Naive thymus-derived CD8-positive, alpha-beta T cell (primary cell): ENCODE measurements around the gene PARVB. TPM values are rescaled to one million over a fixed set of nuclear protein-coding genes. Genes with fewer than 3 reads are reported as not detected.

ENCODE experiments used
- ATAC-seq, 2 donors: fragments of 150-1000 bp; cut with Tn5 transposase in 1 of 2; sonication (Bioruptor Pico), chemical (Tn5 transposase) in 1 of 2; 1 replicate in 1 of 2; 2 replicates in 1 of 2; pipeline ENCODE4 v1.10.0; 2021; ENCODE audit warnings: mild to moderate bottlenecking in 2 of 2, moderate library complexity in 2 of 2
- POLR2A ChIA-PET: fragments of 350-600 bp; sonication (Branson Sonifier 250); formaldehyde crosslinking; loops from one replicate; lab custom pipeline; 2021; ENCODE audit warnings: antibody characterized with exemption; lab: Charles Lee
- DNase-seq, 10 donors: peaks; one replicate each; pipeline versions ENCODE4 v3.0.0 to v3.0.0-alpha.2; 2020 to 2022
- H3K27ac Mint-ChIP-seq, 10 donors: one replicate each; pipeline ENCODE4 v1.8.0; 2020 to 2022; ENCODE audit warnings: mild to moderate bottlenecking in 10 of 10, mixed read lengths in 10 of 10, moderate library complexity in 4 of 10, inconsistent platforms in 1 of 10
- H3K27me3 Mint-ChIP-seq, 5 donors: one replicate each; pipeline ENCODE4 v1.8.0; 2021 to 2022; ENCODE audit warnings: mixed read lengths in 5 of 5
- H3K36me3 Mint-ChIP-seq, 3 donors: one replicate each; pipeline ENCODE4 v1.8.0; 2020 to 2022; ENCODE audit warnings: mixed read lengths in 3 of 3, mild to moderate bottlenecking in 2 of 3, inconsistent platforms in 1 of 3
- H3K4me1 Mint-ChIP-seq, 4 donors: one replicate each; pipeline ENCODE4 v1.8.0; 2021 to 2022; ENCODE audit warnings: mixed read lengths in 4 of 4
- H3K4me3 Mint-ChIP-seq, 10 donors: one replicate each; pipeline ENCODE4 v1.8.0; 2020 to 2022; ENCODE audit warnings: mild to moderate bottlenecking in 10 of 10, mixed read lengths in 10 of 10, moderate library complexity in 6 of 10, inconsistent platforms in 1 of 10
- H3K9me3 Mint-ChIP-seq, 9 donors: one replicate each; pipeline ENCODE4 v1.8.0; 2020 to 2022; ENCODE audit warnings: mixed read lengths in 9 of 9, mild to moderate bottlenecking in 3 of 9, inconsistent platforms in 1 of 9, moderate library complexity in 1 of 9
- polyA plus RNA-seq, 3 donors: library from polyadenylated mRNA; unstranded; fragments of 300-500 nt; fragmentation: Illumina TruSeq; gene quantifications; one replicate each; pipeline ENCODE4 v1.2.3, GENCODE V29; 2021
- total RNA-seq, 8 experiments: library from RNA in 2 of 8; stranded (reverse) in 2 of 8; gene quantifications; one replicate each; pipeline ENCODE4 v1.2.3 and lab custom pipeline; 2021 to 2026

Gene PARVB
- total and polyA plus RNA-seq, 5 experiments from 2014 or later: 0.91 to 7.0 (median 6.9) TPM; not detected in 2

DNA sequence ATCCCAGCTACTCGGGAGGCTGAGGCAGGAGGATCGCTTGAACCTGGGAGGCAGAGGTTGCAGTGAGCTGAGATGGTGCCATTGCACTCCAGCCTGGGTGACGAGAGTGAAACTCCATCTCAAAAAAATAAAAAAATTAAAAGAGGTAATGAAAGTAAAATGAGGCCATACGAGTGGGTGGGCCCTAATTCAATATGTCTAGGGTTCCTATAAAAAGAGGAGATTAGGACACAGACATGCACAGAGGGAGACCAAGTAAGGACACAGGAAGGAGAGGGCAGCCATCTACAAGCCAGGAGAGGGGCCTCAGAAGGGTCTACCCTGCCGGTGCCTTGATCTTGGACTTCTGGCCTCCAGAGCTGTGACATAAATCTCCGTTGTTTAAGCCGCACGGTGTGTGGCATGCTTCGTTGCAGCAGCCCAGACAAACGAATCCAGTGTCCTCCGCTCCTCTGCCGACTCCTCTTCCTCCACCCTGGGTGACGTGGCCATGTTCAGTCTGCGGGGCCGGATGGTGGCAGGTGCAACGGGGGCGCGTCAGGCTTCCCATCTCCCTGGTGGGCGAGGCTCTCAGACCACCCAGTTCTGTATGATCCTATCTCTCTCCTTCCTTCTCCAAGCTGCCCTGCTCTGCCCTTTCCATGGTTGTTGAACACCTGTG lies 105.0 kb downstream of the PARVB start:
- Mint-ChIP-seq H3K9me3 (peaks cover 4 to 41% (median 23%) of the 10 kb centered on the region in 9 donors), H3K4me1 (peaks cover 0 to 16% (median 7%) of the 10 kb centered on the region in 4 donors), H3K27ac (peak overlapping the region in 1 of 10 donors; percentile 53), H3K27me3 (peaks cover 0 to 23% (median 0%) of the 10 kb centered on the region in 5 donors), H3K4me3 (no peak overlapping the region), H3K36me3 (peaks cover 6 to 24% (median 9%) of the 10 kb centered on the region in 3 donors)
- POLR2A ChIA-PET: no interaction called here
- ATAC-seq: no peak
- DNase-seq: no peak

DNA sequence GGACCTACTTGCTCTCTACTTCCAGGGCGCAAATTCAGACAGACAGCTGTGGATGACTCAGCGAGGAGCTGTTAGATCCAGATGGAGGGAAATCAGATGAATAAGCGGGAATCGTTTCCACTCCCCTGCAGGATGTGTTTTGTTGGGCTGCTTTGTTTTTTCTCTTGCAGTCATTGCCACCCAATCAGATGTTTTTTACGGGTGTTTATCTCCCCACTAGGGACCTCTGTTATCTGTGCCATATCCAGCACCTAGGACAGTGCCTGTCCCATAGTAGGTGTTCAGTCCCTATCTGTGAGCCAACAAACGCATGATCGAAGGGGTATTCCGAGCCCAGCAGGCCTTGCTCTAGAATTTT lies 105.5 kb downstream of the PARVB start:
- ATAC-seq (no peak), DNase-seq (no peak)
- POLR2A ChIA-PET: no interaction called here
- H3K27ac Mint-ChIP-seq: peak overlapping the region in 1 of 10 donors; percentile 53
- no peak overlapping the region for H3K4me3 Mint-ChIP-seq
- peaks cover 6 to 24% (median 9%) of the 10 kb centered on the region in 3 donors for H3K36me3 Mint-ChIP-seq
- peaks cover 0 to 28% (median 0%) of the 10 kb centered on the region in 5 donors for H3K27me3 Mint-ChIP-seq
- peaks cover 4 to 41% (median 23%) of the 10 kb centered on the region in 9 donors for H3K9me3 Mint-ChIP-seq
- H3K4me1 Mint-ChIP-seq: peaks cover 0 to 19% (median 11%) of the 10 kb centered on the region in 4 donors

DNA sequence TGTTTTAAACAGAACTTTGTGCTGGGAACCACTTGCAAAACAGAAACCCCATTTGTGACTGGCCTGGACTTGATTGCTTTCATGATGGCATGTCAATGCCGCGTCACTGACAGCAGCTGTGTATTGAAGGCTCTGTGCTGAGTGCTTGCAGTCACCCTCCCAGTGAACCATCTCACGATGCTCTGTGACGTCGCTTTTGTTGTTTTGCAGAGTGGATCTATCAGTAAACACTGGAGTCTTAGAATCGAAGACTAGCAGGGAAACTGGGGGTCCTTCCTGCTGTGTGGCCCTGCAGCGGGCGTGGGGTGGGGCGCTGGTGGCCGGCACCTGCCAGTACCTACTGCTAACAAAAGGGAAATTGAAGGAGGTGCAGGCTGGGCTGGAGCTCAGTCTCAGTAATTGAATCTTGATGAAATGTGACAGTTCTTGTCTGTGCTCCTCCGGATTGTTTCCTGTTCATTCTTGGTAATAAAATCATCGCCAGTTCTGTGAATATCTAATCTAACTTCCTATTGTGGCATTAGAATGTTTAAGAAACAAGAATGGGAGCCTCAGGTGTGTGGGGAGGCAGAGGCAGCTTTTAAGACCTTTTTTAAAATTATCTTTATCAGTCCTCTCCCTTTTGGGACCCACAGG lies 106.1 kb downstream of the PARVB start:
- POLR2A ChIA-PET: no interaction called here
- H3K4me1 Mint-ChIP-seq: peaks cover 0 to 19% (median 12%) of the 10 kb centered on the region in 4 donors
- peaks cover 0 to 29% (median 1%) of the 10 kb centered on the region in 5 donors for H3K27me3 Mint-ChIP-seq
- H3K27ac Mint-ChIP-seq: no peak overlapping the region
- ATAC-seq (no peak), DNase-seq (no peak)
- peaks cover 6 to 21% (median 9%) of the 10 kb centered on the region in 3 donors for H3K36me3 Mint-ChIP-seq
- no peak overlapping the region for H3K4me3 Mint-ChIP-seq
- peaks cover 4 to 36% (median 17%) of the 10 kb centered on the region in 9 donors for H3K9me3 Mint-ChIP-seq

DNA sequence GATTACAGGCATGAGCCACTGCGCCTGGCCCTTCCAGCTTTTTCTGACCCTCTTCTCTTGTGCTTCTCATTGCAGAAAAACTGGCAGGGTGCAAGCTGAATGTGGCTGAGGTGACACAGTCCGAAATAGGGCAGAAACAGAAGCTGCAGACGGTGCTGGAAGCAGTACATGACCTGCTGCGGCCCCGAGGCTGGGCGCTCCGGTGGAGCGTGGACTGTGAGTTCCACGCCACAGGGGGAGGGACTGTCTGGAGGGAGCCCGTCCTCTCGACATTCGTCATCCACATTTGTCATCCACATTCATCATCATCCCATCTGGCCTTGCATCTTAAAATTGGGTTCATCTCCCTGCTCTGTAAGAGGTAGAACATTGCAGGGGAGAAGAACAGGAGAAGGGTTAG lies 107.3 kb downstream of the PARVB start:
- peak in 1 of 10 donors; percentile 32 for DNase-seq
- H3K27ac Mint-ChIP-seq: peak overlapping the region in 1 of 10 donors; percentile 63
- POLR2A ChIA-PET: no interaction called here
- peaks cover 2 to 38% (median 10%) of the 10 kb centered on the region in 5 donors for H3K27me3 Mint-ChIP-seq
- no peak for ATAC-seq
- H3K36me3 Mint-ChIP-seq: peaks cover 13 to 23% (median 20%) of the 10 kb centered on the region in 3 donors
- peaks cover 4 to 31% (median 17%) of the 10 kb centered on the region in 9 donors for H3K9me3 Mint-ChIP-seq
- H3K4me1 Mint-ChIP-seq: peaks cover 0 to 19% (median 13%) of the 10 kb centered on the region in 4 donors
- no peak overlapping the region for H3K4me3 Mint-ChIP-seq

DNA sequence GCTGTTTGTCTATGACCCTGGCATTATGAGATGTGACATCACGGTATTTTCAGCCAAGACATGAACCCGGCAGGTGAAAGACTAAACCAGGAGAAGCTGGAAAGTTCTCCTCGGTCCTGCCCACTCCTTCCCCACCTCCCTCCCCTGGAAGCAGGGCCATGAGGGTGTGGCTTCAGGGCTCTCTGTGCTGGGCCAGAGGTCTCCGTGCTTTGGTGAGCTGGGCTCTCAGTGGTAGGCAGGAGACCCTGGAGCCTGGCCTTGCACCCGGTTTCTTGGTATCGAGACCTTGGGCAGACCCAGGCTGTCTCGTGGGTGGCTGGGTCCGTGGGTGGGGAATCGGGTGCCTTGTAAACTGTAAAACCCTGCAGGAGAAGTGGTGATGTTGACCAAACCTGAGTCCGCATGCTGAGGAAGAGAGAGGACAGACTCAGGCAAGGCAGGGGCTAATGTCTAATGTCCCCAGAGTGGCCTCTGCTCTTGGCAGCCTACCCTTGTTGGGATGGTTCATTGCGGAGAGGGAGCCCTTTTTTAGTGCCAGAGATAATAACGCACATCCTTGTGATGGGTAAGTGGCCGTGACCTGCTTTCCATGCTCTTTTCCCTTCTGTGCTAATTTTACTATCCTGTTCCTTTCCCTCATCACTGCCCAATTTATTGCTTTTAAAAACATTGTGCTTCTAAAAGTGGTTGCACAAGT lies 108.0 kb downstream of the PARVB start:
- POLR2A ChIA-PET: no interaction called here
- H3K4me3 Mint-ChIP-seq: no peak overlapping the region
- H3K9me3 Mint-ChIP-seq: peaks cover 8 to 31% (median 21%) of the 10 kb centered on the region in 9 donors
- H3K36me3 Mint-ChIP-seq: peaks cover 21 to 27% (median 24%) of the 10 kb centered on the region in 3 donors
- DNase-seq: peak in 1 of 10 donors; percentile 42
- no peak for ATAC-seq
- no peak overlapping the region for H3K27ac Mint-ChIP-seq
- H3K27me3 Mint-ChIP-seq: peaks cover 2 to 38% (median 11%) of the 10 kb centered on the region in 5 donors
- H3K4me1 Mint-ChIP-seq: peaks cover 0 to 18% (median 14%) of the 10 kb centered on the region in 4 donors

DNA sequence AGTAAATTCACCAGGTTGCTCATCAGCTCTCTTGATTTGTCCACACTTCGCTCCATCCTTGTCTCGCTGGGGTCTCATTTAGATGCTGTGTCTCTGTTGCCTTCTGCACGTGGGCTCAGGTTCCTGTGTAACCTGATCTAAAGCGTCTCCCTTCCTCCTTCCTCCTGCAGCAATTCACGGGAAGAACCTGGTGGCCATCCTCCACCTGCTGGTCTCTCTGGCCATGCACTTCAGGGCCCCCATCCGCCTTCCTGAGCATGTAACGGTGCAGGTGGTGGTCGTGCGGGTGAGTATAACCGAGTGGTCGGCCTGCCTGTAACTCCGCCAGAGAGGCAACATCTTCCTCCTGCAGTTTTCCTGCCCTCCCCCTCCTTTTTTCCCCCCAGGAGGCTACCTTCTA lies 108.6 kb downstream of the PARVB start:
- Mint-ChIP-seq H3K27me3 (peaks cover 2 to 38% (median 8%) of the 10 kb centered on the region in 5 donors), H3K36me3 (peaks cover 21 to 27% (median 24%) of the 10 kb centered on the region in 3 donors), H3K9me3 (peaks cover 5 to 30% (median 18%) of the 10 kb centered on the region in 9 donors), H3K4me1 (peaks cover 0 to 15% (median 14%) of the 10 kb centered on the region in 4 donors), H3K27ac (no peak overlapping the region), H3K4me3 (no peak overlapping the region)
- DNase-seq (peak in 1 of 10 donors; percentile 8), ATAC-seq (no peak)
- POLR2A ChIA-PET: no interaction called here

DNA sequence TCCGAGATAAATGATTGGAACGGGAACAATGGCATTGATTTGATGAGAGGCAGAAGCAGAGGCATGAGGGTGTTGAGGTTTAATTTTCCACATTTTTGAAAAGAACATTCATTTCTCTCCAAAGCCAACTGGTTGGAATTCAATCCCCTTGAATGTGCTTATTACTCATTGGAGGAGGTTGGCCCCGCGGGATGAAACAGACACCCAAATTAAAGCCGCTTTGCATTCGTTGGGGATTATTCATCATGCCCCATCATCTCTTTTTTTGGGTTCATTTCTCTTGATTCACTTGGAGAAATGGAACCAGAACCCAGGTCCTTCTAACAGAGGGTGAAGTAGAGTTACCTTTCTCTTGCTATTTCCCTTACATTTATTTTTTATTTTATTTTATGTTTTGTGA lies 109.1 kb downstream of the PARVB start:
- DNase-seq (no peak), ATAC-seq (no peak)
- Mint-ChIP-seq H3K27me3 (peaks cover 2 to 38% (median 8%) of the 10 kb centered on the region in 5 donors), H3K4me3 (no peak overlapping the region), H3K36me3 (peaks cover 23 to 27% (median 27%) of the 10 kb centered on the region in 3 donors), H3K4me1 (peaks cover 0 to 15% (median 14%) of the 10 kb centered on the region in 4 donors), H3K27ac (no peak overlapping the region), H3K9me3 (peaks cover 5 to 32% (median 20%) of the 10 kb centered on the region in 9 donors)
- POLR2A ChIA-PET: no interaction called here

DNA sequence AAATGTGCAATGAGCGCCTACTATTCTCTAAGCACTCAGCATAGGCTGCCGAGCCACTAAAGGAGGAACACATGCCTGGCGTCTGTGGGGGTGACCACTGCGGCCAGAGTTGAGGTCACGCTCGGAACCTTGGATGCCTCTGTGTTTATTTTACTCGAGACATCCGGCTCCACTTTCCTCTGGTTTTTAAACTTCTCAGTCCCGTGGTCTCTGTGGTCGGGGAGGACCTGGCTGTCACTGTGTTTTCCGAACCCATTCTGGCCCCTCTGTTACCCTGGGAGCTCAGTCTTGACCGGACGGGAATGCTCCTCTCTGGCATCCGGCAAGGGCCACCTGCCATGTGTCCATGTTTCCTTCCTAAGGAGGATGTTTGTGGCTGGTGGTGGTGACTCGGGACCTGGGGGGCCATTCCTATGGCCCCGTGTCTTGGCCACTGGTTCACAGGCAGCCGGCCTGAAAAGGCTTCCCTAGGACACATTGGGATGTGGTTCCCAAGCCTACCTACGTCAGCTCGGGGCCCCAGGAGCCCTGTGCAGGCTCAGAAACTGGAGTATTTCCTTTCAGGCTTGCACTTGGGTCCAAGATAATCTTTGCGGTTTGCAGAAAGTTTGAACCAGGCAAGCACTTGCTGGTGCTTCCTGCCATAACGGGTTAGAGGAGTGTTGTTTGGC lies 109.9 kb downstream of the PARVB start:
- DNase-seq (no peak), ATAC-seq (no peak)
- peaks cover 23 to 30% (median 30%) of the 10 kb centered on the region in 3 donors for H3K36me3 Mint-ChIP-seq
- H3K4me1 Mint-ChIP-seq: peaks cover 0 to 15% (median 14%) of the 10 kb centered on the region in 4 donors
- H3K27me3 Mint-ChIP-seq: peaks cover 2 to 38% (median 8%) of the 10 kb centered on the region in 5 donors
- no peak overlapping the region for H3K27ac Mint-ChIP-seq
- peaks cover 5 to 35% (median 26%) of the 10 kb centered on the region in 9 donors for H3K9me3 Mint-ChIP-seq
- H3K4me3 Mint-ChIP-seq: no peak overlapping the region
- POLR2A ChIA-PET: no interaction called here

DNA sequence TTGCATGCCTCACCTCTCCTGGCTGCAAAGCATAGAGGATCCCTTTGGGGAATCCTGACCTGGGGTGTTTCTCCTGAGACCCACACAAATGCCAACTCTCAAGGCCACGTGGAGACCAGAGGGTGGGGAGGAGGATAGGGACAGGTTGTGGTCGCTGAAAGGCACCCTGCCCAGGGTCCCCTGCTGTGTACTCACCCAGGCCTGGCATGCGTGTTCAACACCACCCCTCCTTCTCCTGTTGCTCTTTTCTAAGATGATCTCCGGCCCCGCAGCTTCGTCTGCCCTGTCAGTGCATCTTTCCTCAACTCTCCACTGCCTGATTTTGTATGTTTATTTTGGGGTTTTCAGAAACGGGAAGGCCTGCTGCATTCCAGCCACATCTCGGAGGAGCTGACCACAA lies 112.0 kb downstream of the PARVB start:
- Mint-ChIP-seq H3K27ac (no peak overlapping the region), H3K4me1 (peaks cover 0 to 12% (median 9%) of the 10 kb centered on the region in 4 donors), H3K4me3 (peak overlapping the region in 1 of 10 donors; percentile 38), H3K36me3 (peaks cover 23 to 28% (median 27%) of the 10 kb centered on the region in 3 donors), H3K27me3 (peaks cover 2 to 30% (median 8%) of the 10 kb centered on the region in 5 donors), H3K9me3 (peaks cover 5 to 40% (median 26%) of the 10 kb centered on the region in 9 donors)
- ATAC-seq (no peak), DNase-seq (peak in 1 of 10 donors; percentile 9)
- POLR2A ChIA-PET: no interaction called here

DNA sequence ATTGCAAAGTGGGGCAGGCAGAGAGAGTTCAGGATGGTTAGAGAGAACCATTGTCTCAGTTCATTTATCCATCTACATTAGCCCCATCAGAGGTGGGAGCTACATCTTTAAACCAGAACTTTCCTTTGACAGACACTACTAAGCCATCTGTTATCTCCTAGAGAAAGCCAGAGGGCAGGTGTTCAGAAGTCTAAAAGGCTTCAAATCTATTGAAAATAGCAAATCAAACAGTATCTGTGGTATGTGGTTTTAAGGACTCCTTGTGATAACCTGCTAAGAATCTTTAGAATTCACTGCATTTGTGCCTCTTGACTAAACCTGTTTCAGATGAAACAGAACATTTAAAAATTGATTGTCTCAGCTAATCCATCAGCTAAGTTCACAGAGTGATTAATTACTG lies 112.7 kb downstream of the PARVB start:
- DNase-seq: no peak
- POLR2A ChIA-PET: no interaction called here
- Mint-ChIP-seq H3K36me3 (peaks cover 22 to 28% (median 23%) of the 10 kb centered on the region in 3 donors), H3K27me3 (peaks cover 2 to 25% (median 8%) of the 10 kb centered on the region in 5 donors), H3K27ac (no peak overlapping the region), H3K4me3 (no peak overlapping the region), H3K4me1 (peaks cover 0 to 12% (median 8%) of the 10 kb centered on the region in 4 donors), H3K9me3 (peaks cover 5 to 40% (median 26%) of the 10 kb centered on the region in 9 donors)
- no peak for ATAC-seq

DNA sequence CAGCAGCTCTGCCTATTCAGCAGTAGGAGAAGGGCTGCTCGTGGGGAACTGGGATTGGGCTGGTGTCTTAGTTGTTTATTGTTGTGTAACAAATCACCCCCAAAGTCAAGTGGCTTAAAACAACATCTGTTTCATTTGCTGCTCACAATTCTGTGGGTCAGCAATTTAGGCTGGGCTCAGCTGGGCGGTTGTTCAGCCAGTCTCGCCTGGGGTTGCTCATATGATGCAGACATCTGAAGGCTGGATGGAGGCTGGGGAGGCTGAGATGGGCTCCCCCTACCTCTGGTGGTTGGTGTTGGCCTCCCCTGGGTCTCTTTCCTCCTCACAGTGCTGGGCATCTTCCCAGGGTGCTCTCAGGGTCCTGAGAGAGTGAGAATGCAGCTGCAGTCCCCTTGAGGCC lies 113.3 kb downstream of the PARVB start:
- Mint-ChIP-seq H3K36me3 (peaks cover 21 to 28% (median 23%) of the 10 kb centered on the region in 3 donors), H3K9me3 (peaks cover 5 to 40% (median 26%) of the 10 kb centered on the region in 9 donors), H3K27me3 (peaks cover 2 to 21% (median 8%) of the 10 kb centered on the region in 5 donors), H3K4me3 (no peak overlapping the region), H3K4me1 (peaks cover 0 to 12% (median 8%) of the 10 kb centered on the region in 4 donors), H3K27ac (no peak overlapping the region)
- ATAC-seq: no peak
- POLR2A ChIA-PET: no interaction called here
- DNase-seq: no peak

DNA sequence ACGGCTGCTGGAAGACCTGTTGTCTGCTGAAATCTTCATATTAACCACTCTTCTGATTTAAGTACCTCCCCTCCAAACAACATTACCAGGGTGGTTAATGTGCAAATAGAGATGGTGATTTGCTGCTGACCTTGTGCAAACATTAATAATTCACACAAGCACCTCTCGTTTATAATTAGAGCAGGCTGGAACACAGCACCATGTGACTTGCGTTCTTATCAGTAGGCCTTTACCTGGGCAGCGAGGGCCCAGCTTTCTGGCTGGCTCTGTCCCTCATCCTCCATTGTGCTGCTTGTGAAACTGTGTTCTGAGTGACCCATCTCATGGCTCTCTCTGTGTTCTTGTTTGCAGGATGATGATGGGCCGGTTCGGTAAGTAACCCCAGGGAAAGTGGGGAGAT lies 115.7 kb downstream of the PARVB start:
- POLR2A ChIA-PET: no interaction called here

More for the DNA sequence above, 115.7 kb downstream of the PARVB start:
- Mint-ChIP-seq H3K4me3 (no peak overlapping the region), H3K27me3 (peaks cover 2 to 17% (median 8%) of the 10 kb centered on the region in 5 donors), H3K9me3 (peaks cover 5 to 40% (median 26%) of the 10 kb centered on the region in 9 donors), H3K36me3 (peaks cover 21 to 28% (median 23%) of the 10 kb centered on the region in 3 donors), H3K27ac (no peak overlapping the region), H3K4me1 (peaks cover 0 to 4% (median under 1%) of the 10 kb centered on the region in 4 donors)
- ATAC-seq: no peak
- peak in 1 of 10 donors; percentile 7 for DNase-seq
